ENCODE data around the gene CYYR1. TPM values are rescaled to one million over a fixed set of nuclear protein-coding genes. Genes with fewer than 3 reads are reported as not detected.

CYYR1 gene
- total RNA-seq (2014; rRNA removed; shearing (Covaris generic)) = 0.05 TPM in 1 of 2 replicates, not detected in the other
- polyA plus RNA-seq (2015; cell fraction: cytosol; rRNA removed) = not detected in 2 replicates
- polyA plus RNA-seq (2015; cell fraction: nucleus; rRNA removed) = not detected in 2 replicates

DNA sequence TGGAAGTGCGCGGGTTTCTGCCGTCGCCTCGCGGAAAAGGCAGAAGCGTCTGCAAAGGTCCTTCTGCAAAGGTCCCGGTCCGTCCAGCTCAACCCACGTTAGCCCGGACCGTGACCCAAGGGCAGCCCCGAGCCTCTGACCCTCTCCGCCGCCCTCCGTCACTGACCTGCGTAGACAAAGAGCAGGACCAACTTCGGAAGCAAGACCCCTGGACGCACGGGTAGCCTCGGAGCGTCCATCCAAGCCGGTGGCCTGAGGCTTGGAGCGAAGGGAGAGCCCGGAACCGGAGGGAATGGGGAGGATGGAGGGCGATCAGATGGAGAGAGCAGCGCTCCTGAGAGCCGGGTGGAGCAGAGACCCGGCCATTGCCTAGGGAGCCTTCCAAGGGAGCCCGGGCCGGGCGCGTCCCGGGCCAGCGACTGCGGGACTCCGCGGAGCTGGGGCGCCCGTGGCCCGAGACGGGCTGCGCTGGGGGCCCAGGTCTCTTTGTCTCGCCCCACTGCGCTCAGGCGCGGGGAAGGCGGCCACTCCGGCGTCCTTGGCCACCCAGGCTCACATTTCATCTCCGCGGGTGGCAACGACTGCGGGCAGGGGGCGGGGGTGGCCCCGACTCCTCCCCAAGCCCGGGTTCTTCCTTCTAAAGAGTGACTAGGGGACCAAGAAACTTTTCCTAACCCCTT is at the start of gene CYYR1:
CYYR1 (minus strand) TSS at position 585 of the 680 bp plus-strand sequence; CDS start at position 239, 346 bp downstream.
- no peak for DNase-seq (ENCODE audit: low read depth, low spot score)
- in situ Hi-C loops (cut with HindIII; ENCODE audit: low pct_unique_long_range_greater_than_20kb, low sequenced_read_pairs) = no loop called here

DNA sequence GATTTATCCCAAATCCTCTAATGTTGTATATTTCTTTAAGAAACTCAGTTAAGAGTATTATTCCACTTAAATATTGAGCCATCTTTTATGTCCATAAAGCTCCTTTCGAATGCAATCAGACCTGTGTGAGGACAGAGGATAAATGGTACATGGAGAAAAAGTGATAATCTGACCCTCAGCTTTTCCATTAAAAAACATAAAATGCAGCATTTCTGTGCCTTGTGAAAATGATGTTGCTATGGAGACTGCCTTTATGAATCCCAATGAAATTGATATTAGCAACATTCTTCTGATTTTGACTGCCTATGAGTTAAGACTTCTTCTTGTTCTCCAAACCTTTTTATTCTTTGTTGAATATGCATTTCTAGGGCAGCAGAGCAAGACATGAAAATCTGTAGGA is 44.1 kb upstream of the CYYR1 start:
- in situ Hi-C loops (cut with HindIII; ENCODE audit: low pct_unique_long_range_greater_than_20kb, low sequenced_read_pairs) = no loop called here

DNA sequence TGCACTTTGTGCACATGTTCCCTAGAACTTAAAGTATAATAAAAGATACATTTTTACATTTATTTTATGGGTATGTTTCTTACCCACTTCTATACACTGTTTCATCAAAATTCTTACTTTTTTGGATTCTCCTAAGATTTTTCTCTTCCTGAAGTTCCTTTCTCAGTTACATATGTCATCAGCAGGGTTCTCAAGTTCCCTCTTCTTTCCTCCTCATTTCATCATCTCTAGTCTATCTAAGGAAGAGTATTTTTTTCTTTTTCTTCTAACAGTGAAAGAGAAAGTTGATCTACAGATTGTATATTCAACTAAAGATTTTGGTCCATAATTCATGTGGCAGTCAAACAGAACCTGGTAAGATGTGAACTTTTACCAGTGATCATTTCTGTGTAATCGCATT is 41.2 kb upstream of the CYYR1 start:
- DNase-seq (ENCODE audit: low read depth, low spot score) = no peak
- in situ Hi-C loops (cut with HindIII; ENCODE audit: low pct_unique_long_range_greater_than_20kb, low sequenced_read_pairs) = no loop called here

More for the DNA sequence above, 44.1 kb upstream of the CYYR1 start:
- DNase-seq (ENCODE audit: low read depth, low spot score) = no peak

DNA sequence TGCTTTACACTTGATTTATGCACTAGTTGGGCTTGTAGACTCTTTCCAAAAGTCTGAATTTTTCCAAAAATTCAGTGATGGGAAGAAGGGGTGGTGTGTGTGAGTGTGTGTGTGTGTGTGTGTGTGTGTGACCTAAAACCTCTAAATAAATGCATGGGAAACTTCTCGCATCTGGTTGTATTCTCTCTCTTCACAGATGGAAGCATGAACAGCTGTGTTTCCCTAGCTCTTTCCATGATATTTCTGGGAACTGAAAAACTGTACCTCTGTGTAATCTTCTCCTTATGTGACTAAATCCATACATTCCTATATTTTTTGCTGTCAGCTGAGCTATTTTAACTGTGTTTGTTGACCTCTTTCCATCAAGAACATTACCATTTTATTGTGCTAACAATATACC is 26.2 kb upstream of the CYYR1 start:
- no peak for DNase-seq (ENCODE audit: low read depth, low spot score)
- in situ Hi-C loops (cut with HindIII; ENCODE audit: low pct_unique_long_range_greater_than_20kb, low sequenced_read_pairs) = no loop called here

DNA sequence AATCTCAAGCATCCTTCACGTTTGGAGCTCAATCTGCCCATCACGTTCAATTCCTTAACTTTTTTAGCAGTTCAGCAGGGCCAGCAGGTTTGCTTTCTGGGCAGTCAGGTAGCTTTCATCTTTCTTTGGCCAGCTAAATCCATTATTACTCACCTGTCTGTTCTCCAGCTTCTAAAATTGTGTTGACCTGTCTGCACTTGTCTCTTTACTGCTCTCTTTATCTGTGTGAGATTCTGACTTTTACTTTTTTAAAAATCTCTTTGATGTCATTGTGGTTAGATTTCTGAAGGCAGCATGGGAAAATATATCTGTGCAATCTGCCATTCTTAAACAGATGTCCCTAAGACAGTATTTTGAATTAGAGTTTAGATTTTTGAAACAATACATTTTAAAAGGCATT is 24.9 kb upstream of the CYYR1 start:
- in situ Hi-C loops (cut with HindIII; ENCODE audit: low pct_unique_long_range_greater_than_20kb, low sequenced_read_pairs) = no loop called here
- DNase-seq (ENCODE audit: low read depth, low spot score) = no peak

DNA sequence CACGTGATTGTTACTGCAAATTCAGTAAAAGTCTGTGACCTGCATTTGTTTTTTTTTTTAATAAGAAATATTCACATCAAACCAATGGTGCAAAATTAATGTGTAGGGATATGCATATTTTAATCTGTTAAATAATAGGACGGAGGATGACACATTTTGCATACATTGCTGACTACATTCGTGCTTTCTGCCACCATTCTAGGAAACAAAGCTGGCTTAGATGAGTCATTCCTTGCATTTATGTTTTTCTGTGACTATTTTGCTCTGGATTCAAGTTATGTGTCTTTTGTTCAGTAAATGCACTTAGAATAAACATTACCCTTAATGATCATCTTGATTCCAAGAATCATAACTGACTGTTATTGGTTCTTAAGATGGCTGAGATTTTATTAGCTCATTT is 23.9 kb upstream of the CYYR1 start:
- in situ Hi-C loops (cut with HindIII; ENCODE audit: low pct_unique_long_range_greater_than_20kb, low sequenced_read_pairs) = no loop called here
- no peak for DNase-seq (ENCODE audit: low read depth, low spot score)

DNA sequence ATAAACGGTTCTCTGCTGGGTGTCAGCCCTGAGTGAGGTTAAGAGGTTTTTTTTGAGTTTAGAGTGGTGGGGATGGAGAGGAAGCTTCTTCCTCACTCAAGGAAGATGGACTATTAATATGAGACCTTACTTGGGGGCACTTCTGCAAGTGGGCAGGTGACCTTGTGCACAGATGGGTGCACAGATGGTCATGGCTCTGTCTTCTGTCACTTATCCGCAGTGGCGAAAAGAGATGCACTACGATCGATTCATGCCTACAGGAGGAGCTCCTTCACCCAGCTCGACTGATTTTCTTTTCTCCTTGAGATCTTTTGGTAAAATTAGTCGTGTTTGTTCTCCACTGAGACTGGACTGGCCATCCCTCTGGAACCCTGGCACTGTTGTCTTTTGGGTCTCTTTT is 22.9 kb upstream of the CYYR1 start:
- no peak for DNase-seq (ENCODE audit: low read depth, low spot score)

DNA sequence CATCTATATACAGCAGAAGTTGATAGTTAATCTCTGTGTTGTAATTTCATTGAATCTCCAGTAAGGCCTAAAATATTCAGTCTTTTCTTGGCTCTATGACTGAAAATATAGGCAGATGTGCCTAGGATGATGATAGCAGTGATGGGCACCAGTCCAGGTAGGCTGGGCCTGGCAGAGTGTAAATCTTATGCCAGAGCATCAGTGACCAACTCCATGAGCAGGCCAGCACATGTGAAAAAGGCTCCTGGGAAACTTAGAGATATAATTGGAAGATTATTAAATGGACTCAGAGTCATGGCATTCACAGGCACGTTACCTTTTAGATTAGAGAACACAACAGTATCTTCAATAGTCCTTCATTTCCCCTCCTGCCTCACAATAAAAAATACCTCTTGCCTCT is 20.7 kb upstream of the CYYR1 start:
- DNase-seq (ENCODE audit: low read depth, low spot score) = no peak
- in situ Hi-C loops (cut with HindIII; ENCODE audit: low pct_unique_long_range_greater_than_20kb, low sequenced_read_pairs) = no loop called here

More for the DNA sequence above, 22.9 kb upstream of the CYYR1 start:
- in situ Hi-C loops (cut with HindIII; ENCODE audit: low pct_unique_long_range_greater_than_20kb, low sequenced_read_pairs) = no loop called here

DNA sequence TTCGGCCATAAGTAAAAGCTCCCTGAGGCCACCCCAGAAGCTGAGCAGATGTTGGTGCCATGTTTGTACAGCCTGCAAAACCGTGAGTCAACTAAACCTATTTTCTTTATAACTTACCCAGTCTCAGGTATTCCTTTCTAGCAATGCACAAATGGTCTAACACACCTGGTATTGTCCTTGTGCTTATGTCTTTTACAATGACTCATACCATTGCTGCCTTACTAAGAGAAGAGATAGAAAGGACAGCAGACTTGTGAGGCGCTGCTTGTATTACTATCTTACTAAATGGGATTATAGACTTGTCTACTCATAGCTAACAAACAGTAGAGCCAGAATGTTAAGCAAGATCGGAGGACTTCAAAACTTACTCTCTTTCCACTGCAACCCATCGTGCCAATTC is 18.5 kb upstream of the CYYR1 start:
- DNase-seq (ENCODE audit: low read depth, low spot score) = no peak
- in situ Hi-C loops (cut with HindIII; ENCODE audit: low pct_unique_long_range_greater_than_20kb, low sequenced_read_pairs) = no loop called here

DNA sequence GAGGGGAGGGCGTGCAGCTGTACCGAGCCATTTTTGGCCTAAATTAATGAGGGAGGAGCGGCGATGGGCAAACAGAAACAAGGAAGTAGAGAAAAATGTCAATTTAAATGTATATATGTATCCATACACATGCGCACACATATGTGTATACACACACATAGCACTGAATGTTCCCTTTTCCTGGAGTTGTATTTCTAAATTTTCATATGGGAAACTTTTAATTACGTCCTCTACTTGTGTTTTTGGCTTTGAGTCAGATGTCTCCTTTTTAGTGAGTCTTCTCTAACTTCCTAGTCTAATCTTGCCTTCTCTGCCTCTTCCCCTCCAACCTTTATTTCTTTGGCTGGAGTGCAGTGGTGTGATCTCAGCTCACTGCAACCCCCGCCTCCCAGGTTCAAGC is 15.4 kb upstream of the CYYR1 start:
- no peak for DNase-seq (ENCODE audit: low read depth, low spot score)
- in situ Hi-C loops (cut with HindIII; ENCODE audit: low pct_unique_long_range_greater_than_20kb, low sequenced_read_pairs) = no loop called here

DNA sequence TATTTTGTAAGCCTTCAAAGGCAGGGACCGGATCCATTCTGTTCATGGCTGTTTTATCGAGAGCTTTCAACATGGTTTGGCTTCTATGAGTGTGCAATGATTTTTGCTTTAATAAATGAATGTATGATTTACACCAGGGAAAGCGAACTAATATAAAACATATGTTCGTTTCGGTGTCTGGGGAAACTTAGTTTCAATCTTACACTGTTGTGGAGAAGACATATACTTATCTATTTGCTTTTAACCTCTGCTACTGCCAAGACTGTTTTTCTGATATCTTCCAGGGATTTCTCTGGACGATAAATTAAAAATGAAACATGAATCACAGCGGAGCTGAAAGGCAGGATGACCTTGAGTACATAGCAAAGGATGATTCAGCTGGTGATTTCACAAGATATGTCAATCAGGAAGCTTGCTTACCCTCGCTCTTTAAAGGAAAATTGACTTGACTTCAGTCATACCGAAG is 14.7 kb upstream of the CYYR1 start:
- in situ Hi-C loops (cut with HindIII; ENCODE audit: low pct_unique_long_range_greater_than_20kb, low sequenced_read_pairs) = no loop called here
- DNase-seq (ENCODE audit: low read depth, low spot score) = no peak

DNA sequence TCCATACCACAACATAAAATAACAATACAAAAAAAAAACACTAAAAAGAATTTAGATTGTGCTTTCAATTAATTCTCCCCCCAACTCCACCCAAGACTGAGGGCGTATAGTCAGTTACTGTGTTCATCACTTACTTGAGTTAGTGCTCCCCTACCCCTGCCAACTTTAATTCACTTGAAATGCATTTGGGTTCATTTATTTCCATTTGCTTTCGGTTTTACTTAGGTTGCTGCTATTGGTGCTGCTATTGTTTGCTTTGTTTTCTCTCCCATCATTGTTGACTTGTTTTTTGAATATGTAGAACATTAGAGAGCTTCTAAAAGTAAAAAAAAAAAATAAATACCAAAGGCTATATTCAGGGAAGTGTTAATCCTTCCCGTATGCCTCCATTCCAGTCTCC is 10.7 kb upstream of the CYYR1 start:
- DNase-seq (ENCODE audit: low read depth, low spot score) = no peak
- in situ Hi-C loops (cut with HindIII; ENCODE audit: low pct_unique_long_range_greater_than_20kb, low sequenced_read_pairs) = no loop called here

DNA sequence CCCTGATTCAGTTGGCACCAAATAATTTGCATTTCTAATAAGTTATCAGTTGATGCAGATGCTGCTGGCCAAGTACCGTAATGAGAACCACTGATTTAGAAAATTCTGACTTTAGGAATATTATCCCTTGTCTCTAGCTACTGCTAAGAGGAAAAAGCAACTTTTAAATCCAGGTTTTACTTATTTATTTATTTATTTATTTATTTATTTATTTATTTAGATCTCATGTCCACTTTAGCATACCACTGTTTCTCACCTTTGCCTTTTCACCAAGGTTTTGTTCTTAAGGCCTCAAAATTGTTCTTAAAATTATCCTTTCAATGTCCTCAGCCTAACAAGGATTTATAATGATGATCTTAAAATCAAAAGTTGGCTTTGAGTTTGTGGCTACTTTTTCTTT is 8.7 kb upstream of the CYYR1 start:
- in situ Hi-C loops (cut with HindIII; ENCODE audit: low pct_unique_long_range_greater_than_20kb, low sequenced_read_pairs) = no loop called here
- no peak for DNase-seq (ENCODE audit: low read depth, low spot score)

DNA sequence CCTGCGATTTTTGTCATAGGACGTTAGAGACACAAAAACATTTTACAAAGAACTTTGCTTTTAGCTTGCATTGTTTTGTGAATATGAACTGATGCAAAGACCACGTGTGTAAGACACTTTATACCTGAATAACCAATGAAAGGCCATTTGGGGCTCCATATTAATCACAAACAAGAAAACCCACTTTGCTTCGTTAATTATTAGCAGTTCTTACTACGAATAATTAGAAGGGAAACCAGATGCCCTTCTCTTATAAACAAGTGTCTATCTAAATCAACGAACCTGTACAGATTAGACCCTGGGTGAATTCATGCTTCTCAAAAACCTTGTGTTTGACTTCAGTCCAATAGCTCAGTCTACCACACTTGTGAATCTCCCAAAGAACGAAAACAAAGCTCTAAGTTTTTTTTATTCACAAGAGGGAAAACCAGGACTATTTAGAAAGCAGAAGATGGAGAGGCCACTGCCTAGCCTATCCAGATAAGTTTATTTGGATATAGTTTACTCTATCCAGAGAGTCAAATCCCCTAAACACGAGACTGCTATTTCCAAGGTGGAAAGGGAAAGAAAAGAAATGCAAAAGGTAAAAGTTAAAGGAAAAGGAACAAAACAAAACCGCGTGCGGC is 897 bp downstream of the CYYR1 start:
- in situ Hi-C loops (cut with HindIII; ENCODE audit: low pct_unique_long_range_greater_than_20kb, low sequenced_read_pairs) = no loop called here
- no peak for DNase-seq (ENCODE audit: low read depth, low spot score)

DNA sequence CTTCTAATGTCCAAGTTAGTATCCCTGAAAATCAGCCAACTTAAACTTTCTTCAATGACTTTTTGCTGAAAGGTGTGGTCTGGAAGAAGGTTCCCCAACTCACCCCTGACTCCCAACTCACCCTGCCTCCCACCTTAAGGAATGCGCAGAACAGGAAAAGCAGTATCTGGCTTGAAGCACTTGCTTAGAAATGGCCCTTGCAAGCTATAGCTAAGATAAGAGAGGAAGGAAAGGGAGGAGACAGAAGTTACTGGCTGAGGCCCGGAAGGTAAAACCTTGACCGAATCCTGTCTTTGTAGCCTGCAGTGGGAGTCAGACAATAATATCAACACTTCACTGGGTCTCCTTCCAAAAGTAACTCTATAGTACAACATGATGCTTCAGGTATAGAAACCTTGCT is 2.9 kb downstream of the CYYR1 start:
- in situ Hi-C loops (cut with HindIII; ENCODE audit: low pct_unique_long_range_greater_than_20kb, low sequenced_read_pairs) = no loop called here
- no peak for DNase-seq (ENCODE audit: low read depth, low spot score)

DNA sequence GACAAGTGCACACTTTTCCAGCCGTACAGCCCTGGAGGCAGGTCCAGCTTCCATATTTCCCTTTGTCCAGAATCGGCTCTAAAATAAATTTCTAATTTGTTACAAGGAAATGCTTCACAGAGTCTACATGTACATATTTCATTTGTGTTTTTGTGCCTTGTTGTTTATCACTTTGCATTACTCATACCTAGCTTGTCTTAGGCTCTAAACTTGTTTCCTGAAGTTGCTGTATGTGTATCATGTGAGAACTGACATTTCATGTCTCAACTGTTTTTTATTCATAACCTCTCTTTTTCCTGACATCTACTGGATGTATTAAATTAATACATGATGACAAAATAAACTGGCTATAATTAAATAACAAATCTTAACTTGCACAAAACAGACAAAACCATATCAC is 7.5 kb downstream of the CYYR1 start:
- DNase-seq (ENCODE audit: low read depth, low spot score) = no peak
- in situ Hi-C loops (cut with HindIII; ENCODE audit: low pct_unique_long_range_greater_than_20kb, low sequenced_read_pairs) = no loop called here

DNA sequence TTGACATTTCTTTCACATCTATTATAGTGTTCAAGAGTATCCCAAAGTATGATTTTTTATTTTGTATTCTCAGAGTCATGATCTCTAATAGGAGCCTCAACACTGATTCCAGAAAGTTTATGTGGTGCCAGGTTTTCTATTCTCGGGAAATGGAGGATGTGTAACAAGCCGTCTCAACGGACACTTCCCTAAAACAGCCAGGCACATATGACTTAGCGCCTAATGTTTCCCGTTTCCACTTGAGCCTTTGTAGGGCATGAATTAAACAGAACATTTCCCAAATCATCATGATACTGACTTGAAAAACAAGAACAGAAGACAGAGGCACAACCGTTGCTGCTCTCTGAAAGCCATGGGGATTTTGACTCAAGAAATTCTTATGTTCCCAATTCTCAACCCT is 8.0 kb downstream of the CYYR1 start:
- no peak for DNase-seq (ENCODE audit: low read depth, low spot score)
- in situ Hi-C loops (cut with HindIII; ENCODE audit: low pct_unique_long_range_greater_than_20kb, low sequenced_read_pairs) = no loop called here

DNA sequence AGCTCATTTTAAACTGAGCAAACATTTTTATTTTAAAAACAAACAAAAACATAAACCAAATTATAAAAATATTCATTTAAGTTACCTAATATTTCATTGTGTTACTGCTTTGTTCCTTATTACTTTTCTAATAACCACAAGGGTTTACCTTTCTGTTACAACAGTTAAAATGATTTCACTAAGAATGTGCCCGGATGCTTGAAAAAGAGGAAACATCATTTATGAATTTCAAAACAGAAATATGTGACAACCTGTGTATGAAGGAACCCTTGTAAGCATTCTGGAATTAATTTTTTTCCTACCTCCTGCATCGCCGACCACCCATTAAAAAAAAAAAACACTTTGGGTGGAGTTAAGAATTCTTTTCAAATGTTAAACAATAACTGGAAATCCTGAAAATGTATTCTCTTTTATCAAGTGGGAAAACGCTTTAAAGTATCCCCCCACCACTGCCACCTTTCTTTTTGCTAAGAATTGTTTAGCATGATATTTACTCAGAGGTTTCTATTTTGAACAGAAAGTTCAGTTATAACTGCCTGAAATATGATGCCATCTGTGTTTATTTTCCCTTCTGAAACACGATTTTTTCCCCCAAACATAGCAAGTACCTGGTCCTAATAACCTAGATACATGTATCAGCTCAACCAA is 9.1 kb downstream of the CYYR1 start:
- in situ Hi-C loops (cut with HindIII; ENCODE audit: low pct_unique_long_range_greater_than_20kb, low sequenced_read_pairs) = no loop called here
- no peak for DNase-seq (ENCODE audit: low read depth, low spot score)

DNA sequence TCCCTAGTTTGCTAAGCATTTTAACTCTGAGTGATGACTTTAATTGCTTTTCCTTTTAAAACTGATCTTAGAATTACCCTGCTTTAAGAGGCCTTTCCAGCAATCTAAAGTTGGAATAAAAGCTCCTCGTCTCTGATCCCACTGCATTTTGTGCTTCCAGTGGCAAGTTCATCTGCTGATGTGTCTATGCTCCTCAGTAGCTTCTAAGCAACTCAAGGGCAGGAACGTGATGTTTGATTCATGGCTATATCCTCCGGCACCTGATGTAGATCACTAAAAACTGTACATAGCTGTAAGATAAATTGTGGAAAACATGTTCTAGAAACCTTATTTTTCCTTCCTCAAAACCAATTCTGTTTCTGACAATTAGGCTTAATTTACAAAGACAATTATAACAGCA is 12.5 kb downstream of the CYYR1 start:
- in situ Hi-C loops (cut with HindIII; ENCODE audit: low pct_unique_long_range_greater_than_20kb, low sequenced_read_pairs) = no loop called here
- no peak for DNase-seq (ENCODE audit: low read depth, low spot score)

Data from SK-MEL-5 (cell line).